ENCODE measurements around the gene SMAP2. TPM values are rescaled to one million over a fixed set of nuclear protein-coding genes. Genes with fewer than 3 reads are reported as not detected.

Gene SMAP2
- total RNA-seq, 1 donor from 2014 or later, result 12.7 TPM

GRCh38 chr1:40381268-40382107, 8.0 kb downstream of the SMAP2 start:
- Mint-ChIP-seq H3K4me1 (ENCODE audit: unreplicated experiment) (peaks cover 25% of the 10 kb centered on the region), H3K4me3 (ENCODE audit: unreplicated experiment) (no peak overlapping the region), H3K36me3 (ENCODE audit: unreplicated experiment) (no peaks in the 10 kb centered on the region), H3K27me3 (ENCODE audit: unreplicated experiment) (no peaks in the 10 kb centered on the region), H3K27ac (ENCODE audit: unreplicated experiment) (no peak overlapping the region), H3K9me3 (ENCODE audit: unreplicated experiment) (no peaks in the 10 kb centered on the region)
- no peak for TF ChIP-seq CTCF (IDR thresholded peaks at IDR 0.05)
- no peak for DNase-seq (ENCODE audit: extremely low spot score, unreplicated experiment)

- Mint-ChIP-seq H3K4me3 (ENCODE audit: unreplicated experiment) (no peak overlapping the region), H3K36me3 (ENCODE audit: unreplicated experiment) (no peaks in the 10 kb centered on the region), H3K9me3 (ENCODE audit: unreplicated experiment) (no peaks in the 10 kb centered on the region), H3K27me3 (ENCODE audit: unreplicated experiment) (no peaks in the 10 kb centered on the region), H3K27ac (ENCODE audit: unreplicated experiment) (no peak overlapping the region), H3K4me1 (ENCODE audit: unreplicated experiment) (peaks cover 25% of the 10 kb centered on the region)
- DNase-seq (ENCODE audit: extremely low spot score, unreplicated experiment), result no peak
- no peak for TF ChIP-seq CTCF (IDR thresholded peaks at IDR 0.05)
These were observed 8.6 kb downstream of the SMAP2 start for GRCh38 chr1:40382108-40382460.

GRCh38 chr1:40382601-40383000, 9.1 kb downstream of the SMAP2 start:
- no peak overlapping the region for H3K4me3 Mint-ChIP-seq (ENCODE audit: unreplicated experiment)
- H3K27ac Mint-ChIP-seq (ENCODE audit: unreplicated experiment), result no peak overlapping the region
- peaks cover 25% of the 10 kb centered on the region for H3K4me1 Mint-ChIP-seq (ENCODE audit: unreplicated experiment)
- no peaks in the 10 kb centered on the region for H3K27me3 Mint-ChIP-seq (ENCODE audit: unreplicated experiment)
- H3K36me3 Mint-ChIP-seq (ENCODE audit: unreplicated experiment), result no peaks in the 10 kb centered on the region
- TF ChIP-seq CTCF (IDR thresholded peaks at IDR 0.05), result no peak
- no peak for DNase-seq (ENCODE audit: extremely low spot score, unreplicated experiment)
- no peaks in the 10 kb centered on the region for H3K9me3 Mint-ChIP-seq (ENCODE audit: unreplicated experiment)

- Mint-ChIP-seq H3K9me3 (ENCODE audit: unreplicated experiment) (no peaks in the 10 kb centered on the region), H3K27me3 (ENCODE audit: unreplicated experiment) (no peaks in the 10 kb centered on the region), H3K36me3 (ENCODE audit: unreplicated experiment) (no peaks in the 10 kb centered on the region), H3K27ac (ENCODE audit: unreplicated experiment) (peak overlapping the region; percentile 25), H3K4me3 (ENCODE audit: unreplicated experiment) (no peak overlapping the region), H3K4me1 (ENCODE audit: unreplicated experiment) (peaks cover 25% of the 10 kb centered on the region)
- TF ChIP-seq CTCF (IDR thresholded peaks at IDR 0.05), result no peak
- no peak for DNase-seq (ENCODE audit: extremely low spot score, unreplicated experiment)
These were observed 9.6 kb downstream of the SMAP2 start for GRCh38 chr1:40383095-40383487.

- peaks cover 25% of the 10 kb centered on the region for H3K4me1 Mint-ChIP-seq (ENCODE audit: unreplicated experiment)
- no peaks in the 10 kb centered on the region for H3K9me3 Mint-ChIP-seq (ENCODE audit: unreplicated experiment)
- DNase-seq (ENCODE audit: extremely low spot score, unreplicated experiment), result no peak
- no peaks in the 10 kb centered on the region for H3K27me3 Mint-ChIP-seq (ENCODE audit: unreplicated experiment)
- peaks cover 4% of the 10 kb centered on the region for H3K36me3 Mint-ChIP-seq (ENCODE audit: unreplicated experiment)
- peak overlapping the region; percentile 47 for H3K27ac Mint-ChIP-seq (ENCODE audit: unreplicated experiment)
- TF ChIP-seq CTCF (IDR thresholded peaks at IDR 0.05), result no peak
- no peak overlapping the region for H3K4me3 Mint-ChIP-seq (ENCODE audit: unreplicated experiment)
These were observed 10.2 kb downstream of the SMAP2 start for GRCh38 chr1:40383488-40384412.
